K562 (cell line): ENCODE data around the gene HEMK1. TPM values are rescaled to one million over a fixed set of nuclear protein-coding genes. Genes with fewer than 3 reads are reported as not detected.

ENCODE experiments used
- E2F6 ChIP-seq, 2 experiments: IDR thresholded peaks; 2 replicates each; pipeline ENCODE4 v1.6.1; 2011; ENCODE audit warnings: borderline replicate concordance in 1 of 2, control low read depth in 1 of 2, low read depth in 1 of 2, low read length in 1 of 2, mild to moderate bottlenecking in 1 of 2, mixed read lengths in 1 of 2, moderate library complexity in 1 of 2; ENCODE audit not compliant: insufficient read depth in 1 of 2, insufficient read length in 1 of 2, poor library complexity in 1 of 2, severe bottlenecking in 1 of 2; ENCODE audit errors: extremely low read depth in 1 of 2
- ETV6 ChIP-seq, 3 experiments: fragments of 150-350 bp in 1 of 3; sonication (generic) in 1 of 3; formaldehyde crosslinking in 1 of 3; IDR thresholded peaks; 2 replicates each; pipeline versions ENCODE4 v1.6.1 to v1.8.0; 2014 to 2022; ENCODE audit warnings: borderline replicate concordance in 2 of 3, low read depth in 2 of 3, antibody characterized with exemption in 1 of 3, low read length in 1 of 3, mild to moderate bottlenecking in 1 of 3, missing genetic modification reagents in 1 of 3
- EWSR1 ChIP-seq: fragments of 450-650 bp; IDR thresholded peaks from 2 replicates; pipeline ENCODE4 v1.6.1; 2018; ENCODE audit warnings: borderline replicate concordance, mild to moderate bottlenecking, low read depth, moderate library complexity; ENCODE audit not compliant: partially characterized antibody
- KLF16 ChIP-seq: IDR thresholded peaks from 2 replicates; pipeline ENCODE4 v1.6.1; 2016; ENCODE audit warnings: antibody characterized with exemption
- MTA1 ChIP-seq: fragments of 450-650 bp; IDR thresholded peaks from 2 replicates; pipeline ENCODE4 v1.6.1; 2017; ENCODE audit warnings: borderline replicate concordance
- MTA2 ChIP-seq: fragments of 450-650 bp; IDR thresholded peaks from 2 replicates; pipeline ENCODE4 v1.6.1; 2016; ENCODE audit warnings: low read depth
- NCOA2 ChIP-seq, 2 experiments: fragments of 450-650 bp; IDR thresholded peaks; 2 replicates each; pipeline ENCODE4 v1.6.1; 2018; ENCODE audit warnings: mild to moderate bottlenecking in 2 of 2, moderate library complexity in 1 of 2; ENCODE audit not compliant: partially characterized antibody in 2 of 2
- NCOR1 ChIP-seq: fragments of 450-650 bp; IDR thresholded peaks from 2 replicates; pipeline ENCODE4 v1.6.1; 2016; ENCODE audit warnings: mild to moderate bottlenecking, moderate library complexity
- NRF1 ChIP-seq, 2 experiments: fragments of 450-650 bp; IDR thresholded peaks in 1 of 2; conservative IDR thresholded peaks in 1 of 2; 2 replicates each; pipeline ENCODE4 v1.6.1; 2014; ENCODE audit warnings: mild to moderate bottlenecking in 2 of 2
- POLR2A ChIP-seq: fragments of 450-650 bp; conservative IDR thresholded peaks from 2 replicates; pipeline ENCODE4 v1.6.1; 2016
- POLR2AphosphoS5 ChIP-seq: IDR thresholded peaks from 2 replicates; pipeline ENCODE4 v1.6.1; 2011; ENCODE audit warnings: mild to moderate bottlenecking, low read depth, low read length, moderate library complexity; ENCODE audit not compliant: control insufficient read depth, insufficient read depth
- RBBP5 ChIP-seq: fragments of 200-600 bp; sonication (generic); IDR thresholded peaks from 2 replicates; pipeline ENCODE4 v1.6.1; 2012; ENCODE audit warnings: borderline replicate concordance, mild to moderate bottlenecking, low read length, control low read depth, inconsistent platforms; ENCODE audit not compliant: insufficient read depth, poor library complexity, severe bottlenecking
- RBFOX2 ChIP-seq: fragments of 200-400 bp; formaldehyde crosslinking; IDR thresholded peaks from 2 replicates; pipeline ENCODE4 v1.6.1; 2017; ENCODE audit warnings: low read depth, mild to moderate bottlenecking, low read length, moderate library complexity
- SMAD4 ChIP-seq: fragments of 250-450 bp; sonication (Bioruptor Pico); conservative IDR thresholded peaks from 2 replicates; pipeline ENCODE4 v1.8.0; 2021; ENCODE audit warnings: inconsistent platforms, mild to moderate bottlenecking, moderate library complexity
- ZBTB2 ChIP-seq: fragments of 450-650 bp; IDR thresholded peaks from 2 replicates; pipeline ENCODE4 v1.6.1; 2016; ENCODE audit warnings: antibody characterized with exemption
- ZBTB9 ChIP-seq: fragments of 450-650 bp; formaldehyde crosslinking; IDR thresholded peaks from 2 replicates; pipeline ENCODE4 v1.4.0; 2020; ENCODE audit warnings: mild to moderate bottlenecking, moderate library complexity
- ZFX ChIP-seq: sonication (generic); formaldehyde crosslinking; IDR thresholded peaks from 2 replicates; pipeline ENCODE4 v1.8.0; 2022; ENCODE audit warnings: mild to moderate bottlenecking, missing genetic modification reagents, moderate library complexity
- ZNF41 ChIP-seq: fragments of 250-450 bp; sonication (Bioruptor Pico); conservative IDR thresholded peaks from 2 replicates; pipeline ENCODE4 v1.4.0; 2020; ENCODE audit warnings: mild to moderate bottlenecking
- ZNF586 ChIP-seq: fragments of 450-650 bp; formaldehyde crosslinking; conservative IDR thresholded peaks from 2 replicates; pipeline ENCODE4 v1.4.0; 2020; ENCODE audit warnings: mild to moderate bottlenecking, moderate library complexity
- ZNF639 ChIP-seq, 2 experiments: fragments of 200-800 bp in 1 of 2; sonication (Bioruptor generic) in 1 of 2; sonication (generic) in 1 of 2; formaldehyde crosslinking in 1 of 2; IDR thresholded peaks in 1 of 2; conservative IDR thresholded peaks in 1 of 2; 2 replicates each; pipeline versions ENCODE4 v1.5.0 to v1.6.1; 2016 to 2020; ENCODE audit warnings: missing compliant biosample characterization in 1 of 2, missing genetic modification characterization in 1 of 2, missing genetic modification reagents in 1 of 2
- polyA plus RNA-seq, 8 experiments: library from polyadenylated mRNA; depleted of rRNA in 4 of 8; stranded (reverse) in 5 of 8; unstranded in 3 of 8; fragments of >200 nt; fragmentation: Nextera tagmentation in 2 of 8; fragmentation: Illumina TruSeq in 1 of 8; extraction: Ambion mirVana in 2 of 8; extraction: Trizol in 1 of 8; gene quantifications; 2 replicates each; pipeline versions ENCODE4 v1.2.1 to v1.2.3, GENCODE V29; 2011 to 2014; ENCODE audit warnings: inconsistent platforms in 1 of 8, missing spikeins in 1 of 8
- total RNA-seq, 7 experiments: library from RNA; depleted of rRNA in 6 of 7; stranded (reverse); fragments of >200 nt in 6 of 7; fragmentation: Illumina TruSeq in 2 of 7; extraction: Trizol in 2 of 7; gene quantifications; 2 replicates each; pipeline versions ENCODE4 v1.2.1 to v1.2.3, GENCODE V29; 2011 to 2021; ENCODE audit warnings: low replicate concordance in 1 of 7

HEMK1 gene
- total and polyA plus RNA-seq, 9 of the 15 experiments (the other 6 are each of a cell fraction or from before 2014, with no cell fraction given), result 2.0 to 16.8 (median 11.4) TPM

GRCh38 chr3:50600841-50601591 is 31.7 kb downstream of the HEMK1 start (continued):
- TF ChIP-seq E2F6 (IDR thresholded peaks at IDR 0.05; ENCODE audit: borderline replicate concordance in 1 of 2, extremely low read depth in 1 of 2, insufficient read depth in 1 of 2, insufficient read length in 1 of 2, low read depth in 1 of 2, low read length in 1 of 2, poor library complexity in 1 of 2, severe bottlenecking in 1 of 2) (peak; percentile 37 to 54), ZNF586 (peak; percentile 48; the same call in 1 of the 2 replicates), ZNF639 (CRISPR knock-in tag; conservative IDR thresholded peaks at IDR 0.05 in 1 of 2, IDR thresholded peaks at IDR 0.05 in 1 of 2) (peak in 1 of 2 experiments; percentile 72; a peak in 1 of 4 replicates), EWSR1 (no peak), RBBP5 (peak; percentile 37), NCOR1 (peak; percentile 75), POLR2AphosphoS5 (peak; percentile 46; the same call in 1 of the 2 replicates), ETV6 (IDR thresholded peaks at IDR 0.05; ENCODE audit: borderline replicate concordance in 1 of 2, low read depth in 2 of 2, low read length in 1 of 2) (peak in 1 of 2 experiments; percentile 30; a peak in 2 of 4 replicates), ETV6 (CRISPR knock-in tag; IDR thresholded peaks at IDR 0.05; ENCODE audit: borderline replicate concordance) (no peak), MTA1 (no peak), ZBTB2 (0 out of 2 replicates have a peak, but pooled peaks have one; percentile 20), MTA2 (peak; percentile 33; the same call in 1 of the 2 replicates), ZBTB9 (CRISPR knock-in tag) (no peak), NRF1 (conservative IDR thresholded peaks at IDR 0.05 in 1 of 2, IDR thresholded peaks at IDR 0.05 in 1 of 2) (peak in 1 of 2 experiments; percentile 10; a peak in 2 of 4 replicates), NCOA2 (IDR thresholded peaks at IDR 0.05; ENCODE audit: partially characterized antibody in 2 of 2) (no peak), ZFX (peak; percentile 92), ZNF41 (CRISPR knock-in tag) (0 out of 2 replicates have a peak, but pooled peaks have one; percentile 9), SMAD4 (CRISPR knock-in tag) (peak; percentile 94), KLF16 (peak; percentile 91), POLR2A (no peak), RBFOX2 (peak; percentile 73)
